CD4-positive, alpha-beta T cell treated with Interferon alpha-2 for 1 hour (primary cell): ENCODE data around the gene MRTFA.

ENCODE experiments used
- DNase-seq, 2 donors: peaks; one replicate each; pipeline ENCODE4 v3.0.0-alpha.2; 2020 to 2022

Gene MRTFA

DNA sequence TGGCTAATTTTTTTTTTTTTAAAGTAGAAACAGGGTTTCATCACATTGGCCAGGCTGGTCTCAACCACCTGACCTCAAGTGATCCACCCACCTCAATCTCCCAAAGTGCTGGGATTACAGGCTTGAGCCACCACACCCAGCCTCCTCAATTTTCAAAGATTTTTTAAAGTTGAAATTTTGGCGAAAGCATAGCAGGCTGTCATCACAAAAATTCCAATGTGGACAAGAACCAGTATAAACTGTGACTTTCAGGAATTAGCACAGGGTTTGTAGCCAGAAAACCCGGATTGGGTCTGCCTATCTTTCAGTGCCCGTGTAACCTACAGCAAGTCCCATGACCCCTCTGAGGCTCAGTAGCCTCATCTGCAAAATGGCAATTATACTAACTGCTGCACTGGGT lies 185.9 kb downstream of the MRTFA start:
- no peak for DNase-seq

DNA sequence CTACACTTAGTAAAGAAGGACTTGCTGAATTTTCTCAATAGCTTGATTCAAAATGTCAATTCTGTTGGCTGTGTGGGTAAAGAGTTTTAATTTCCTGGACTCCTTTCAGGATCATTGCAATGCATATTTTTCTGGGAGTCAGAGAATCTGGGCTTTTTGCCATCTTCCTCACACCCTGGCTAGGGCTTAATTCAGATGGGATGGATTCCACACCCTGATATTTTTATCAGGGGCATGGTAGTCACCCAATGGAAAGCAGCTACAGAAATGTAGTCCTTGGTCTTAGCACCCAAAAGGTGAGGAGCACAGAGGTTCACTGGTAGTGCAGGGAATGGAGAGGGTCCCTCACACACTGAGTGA lies 186.9 kb downstream of the MRTFA start:
- no peak for DNase-seq

DNA sequence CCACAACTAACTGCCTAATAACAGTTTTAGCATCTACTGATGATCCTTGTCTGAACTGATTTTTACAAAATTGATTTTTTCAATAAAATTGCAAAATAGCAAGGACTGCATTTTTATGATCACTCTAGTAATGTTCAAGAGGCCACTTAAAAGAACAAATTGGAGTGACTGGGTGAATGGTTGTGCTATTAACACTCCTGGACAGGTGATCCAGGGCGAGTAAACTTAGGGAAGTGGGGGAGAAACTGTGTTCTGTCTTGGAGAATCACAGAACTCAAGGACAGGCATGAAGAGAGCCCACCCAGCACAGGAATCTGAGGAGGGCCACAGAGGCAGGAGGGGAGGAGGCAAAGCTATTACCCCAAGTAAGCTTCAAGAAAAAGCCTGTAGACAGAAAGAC lies 190.3 kb downstream of the MRTFA start:
- no peak for DNase-seq

DNA sequence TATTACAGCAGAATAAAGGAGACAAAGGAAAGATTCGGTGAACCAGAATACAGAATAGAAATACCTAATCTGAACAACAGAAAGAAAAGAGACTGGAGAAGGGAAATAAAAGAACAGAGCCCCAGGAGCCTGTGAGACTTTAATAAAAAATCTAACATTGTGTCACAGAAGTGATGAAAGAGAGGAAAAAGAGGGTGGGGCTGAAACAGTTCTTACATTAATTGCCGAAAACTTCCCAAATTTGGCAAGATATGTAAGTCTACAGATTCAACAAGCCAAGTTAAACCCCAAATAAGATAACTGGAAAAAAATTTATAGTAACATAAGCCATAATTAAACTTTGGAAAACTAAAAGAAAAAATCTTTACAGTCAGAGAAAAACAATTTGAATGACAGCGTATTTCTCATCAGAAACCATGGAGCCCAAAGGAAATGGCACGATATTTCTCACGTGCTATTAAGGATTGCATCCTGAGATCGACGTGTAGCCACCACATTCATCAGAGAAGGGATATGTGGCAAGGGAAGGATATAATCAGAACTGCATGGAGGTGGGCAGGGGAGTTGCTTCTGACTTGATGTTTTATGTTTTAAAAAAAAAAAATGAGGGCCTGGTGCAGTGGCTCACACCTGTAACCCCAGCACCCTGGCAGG lies 192.2 kb downstream of the MRTFA start:
- DNase-seq: no peak

DNA sequence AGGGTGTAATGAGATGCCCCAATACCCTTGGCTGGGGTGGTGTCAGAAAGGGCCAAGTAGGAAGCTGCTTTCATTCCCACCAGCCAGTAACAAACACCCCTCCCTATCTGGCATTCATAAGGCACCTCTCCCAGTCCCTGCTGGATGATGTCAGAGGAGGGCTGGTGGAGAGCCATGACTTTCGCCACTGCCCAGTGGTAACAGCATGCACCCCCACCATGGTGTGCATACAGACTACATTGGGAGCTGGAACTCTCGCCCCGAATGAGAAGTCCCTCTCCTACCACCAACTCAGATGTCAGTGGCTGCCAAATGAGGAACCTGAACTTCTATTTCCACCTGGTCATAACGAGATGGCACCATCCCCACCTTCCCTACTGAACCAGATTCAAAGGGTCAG lies 192.8 kb downstream of the MRTFA start:
- no peak for DNase-seq

DNA sequence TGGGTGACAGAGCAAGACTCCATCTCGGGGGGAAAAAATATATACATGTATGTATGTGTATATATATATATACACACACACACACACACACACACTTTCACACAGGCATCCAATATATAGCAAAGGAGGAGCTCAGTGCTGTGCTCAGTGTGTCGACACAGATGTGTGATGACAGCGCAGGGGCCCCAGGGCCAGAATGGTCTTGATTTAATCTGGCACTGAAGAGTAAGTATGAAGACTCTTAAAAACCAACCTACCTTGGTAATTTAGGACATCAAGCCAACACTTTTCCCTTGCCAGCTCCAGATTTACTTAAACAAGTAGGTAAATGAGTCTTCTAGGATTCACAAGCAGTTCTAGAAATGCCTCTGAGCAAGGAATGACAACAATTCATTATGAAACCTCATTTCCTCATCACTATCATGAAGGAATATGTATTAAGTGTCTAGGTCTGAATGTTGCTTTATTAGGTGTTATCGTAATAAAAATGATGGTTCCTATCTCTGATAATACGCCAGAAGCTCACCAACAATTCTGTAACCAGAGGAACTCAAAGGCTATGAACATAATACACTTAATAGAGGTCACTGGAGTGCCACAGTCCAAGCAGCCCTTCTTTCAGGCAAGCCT lies 194.6 kb downstream of the MRTFA start:
- no peak for DNase-seq

DNA sequence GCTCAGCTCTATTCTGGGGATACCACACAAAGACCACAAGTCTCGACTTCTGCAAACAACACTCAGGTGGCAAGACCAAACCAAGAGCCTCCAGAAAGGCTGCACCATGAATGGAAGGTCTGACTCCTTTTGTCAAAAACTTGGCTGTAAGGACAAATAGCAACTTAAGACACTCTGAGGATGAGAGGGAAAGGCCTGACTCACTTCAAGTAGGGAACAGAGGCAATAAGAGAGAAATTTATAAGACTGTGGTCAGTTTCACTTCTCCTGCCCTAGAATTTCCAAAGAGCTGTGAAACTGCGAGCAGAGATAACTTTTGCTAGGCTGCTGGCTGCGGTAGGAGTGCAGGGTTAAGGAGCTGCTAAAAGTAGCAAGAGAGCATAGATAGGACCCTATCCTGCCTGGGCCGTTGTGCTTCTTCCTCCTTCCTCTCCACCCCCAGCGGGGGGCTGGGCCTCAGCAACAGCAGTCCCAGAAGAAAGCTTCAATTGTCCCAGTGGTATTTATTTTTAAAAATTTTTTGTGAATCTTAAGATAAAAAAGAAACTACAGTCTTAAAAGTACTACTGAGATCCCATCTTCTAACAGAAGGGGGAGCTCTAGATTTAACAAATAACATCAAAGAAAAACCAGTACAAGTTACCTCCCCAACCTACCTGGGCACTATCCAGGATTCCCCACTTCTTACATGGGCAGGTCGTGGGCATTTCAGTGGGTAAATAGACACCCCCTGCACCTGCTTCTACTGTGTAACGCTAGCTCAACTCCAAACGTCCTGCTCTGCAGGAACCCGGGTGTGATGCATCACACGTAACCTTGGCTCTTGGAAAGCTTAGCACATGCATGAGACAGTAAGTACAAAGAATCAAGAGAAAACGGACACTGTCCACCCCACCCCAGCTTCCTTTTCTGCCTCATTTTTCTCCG lies 199.8 kb downstream of the MRTFA start:
- DNase-seq: peak; percentile 26 to 69

DNA sequence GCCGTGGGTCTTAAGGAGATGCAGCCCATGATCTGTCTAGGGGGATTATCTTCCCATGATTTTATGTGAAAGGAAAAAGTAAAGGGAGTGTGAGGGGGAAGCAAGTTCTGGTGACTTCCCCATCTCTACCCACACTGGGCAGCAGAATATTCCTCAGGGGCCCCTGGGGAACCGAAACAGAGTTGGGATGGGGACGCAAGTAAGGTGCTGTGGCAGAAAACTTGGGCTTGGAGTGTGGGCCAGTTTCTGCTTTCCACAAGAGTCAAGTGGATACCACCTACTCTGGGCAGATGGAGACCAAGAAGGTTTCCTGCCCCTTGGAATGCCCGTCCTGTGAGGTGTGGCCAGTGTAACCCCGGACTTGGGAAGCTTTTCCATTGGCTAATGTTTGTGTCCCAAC lies 201.8 kb downstream of the MRTFA start:
- DNase-seq: no peak

DNA sequence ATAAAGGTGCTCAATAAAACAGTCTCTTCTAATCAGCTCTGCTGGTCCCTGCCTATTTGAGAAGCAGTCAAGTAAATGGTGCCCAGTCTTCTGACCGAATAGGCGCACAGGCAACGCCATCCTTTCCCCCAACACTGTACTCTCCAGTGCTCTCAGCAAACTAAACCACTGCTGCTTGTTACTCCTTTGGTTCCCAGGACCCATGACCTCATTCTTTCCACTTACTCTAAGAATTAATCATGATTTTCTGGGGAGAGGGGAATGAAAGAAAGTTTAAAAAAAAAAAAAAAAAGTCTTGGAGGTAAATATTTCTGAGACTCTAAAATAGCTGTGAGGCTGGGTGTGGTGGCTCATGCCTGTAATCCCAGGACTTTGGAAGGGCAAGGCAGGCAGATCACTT lies 202.4 kb downstream of the MRTFA start:
- no peak for DNase-seq

DNA sequence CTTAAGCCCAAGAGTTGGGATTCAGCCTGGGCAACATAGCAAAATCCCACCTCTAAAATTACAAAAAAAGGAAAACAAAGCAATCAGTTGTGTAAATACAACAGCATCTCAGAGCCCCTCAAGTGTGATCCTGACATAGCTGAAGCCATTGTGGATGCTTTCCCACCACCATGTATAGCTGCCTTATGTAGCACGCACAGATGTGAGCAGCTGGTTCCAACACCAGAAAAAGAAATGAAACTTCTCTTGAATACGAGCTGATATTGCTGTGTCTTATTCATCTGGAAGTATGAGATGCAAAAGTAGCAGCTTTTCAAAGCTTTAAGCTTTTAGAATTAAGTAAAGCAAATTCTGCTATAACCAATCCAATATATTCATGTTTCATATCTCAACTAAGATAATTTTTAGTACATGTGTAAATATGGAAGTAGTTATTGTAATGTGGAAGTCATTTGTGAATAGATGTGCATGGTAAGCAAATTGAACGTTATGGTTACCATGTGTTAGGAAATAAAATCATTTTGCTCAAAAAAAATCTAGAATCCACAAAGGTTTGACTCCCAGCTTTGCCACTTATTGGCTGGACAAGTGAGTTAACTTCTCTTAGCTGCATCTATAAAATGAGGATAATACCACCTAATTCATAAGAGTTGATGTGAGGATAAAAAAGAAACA lies 203.0 kb downstream of the MRTFA start:
- no peak for DNase-seq

DNA sequence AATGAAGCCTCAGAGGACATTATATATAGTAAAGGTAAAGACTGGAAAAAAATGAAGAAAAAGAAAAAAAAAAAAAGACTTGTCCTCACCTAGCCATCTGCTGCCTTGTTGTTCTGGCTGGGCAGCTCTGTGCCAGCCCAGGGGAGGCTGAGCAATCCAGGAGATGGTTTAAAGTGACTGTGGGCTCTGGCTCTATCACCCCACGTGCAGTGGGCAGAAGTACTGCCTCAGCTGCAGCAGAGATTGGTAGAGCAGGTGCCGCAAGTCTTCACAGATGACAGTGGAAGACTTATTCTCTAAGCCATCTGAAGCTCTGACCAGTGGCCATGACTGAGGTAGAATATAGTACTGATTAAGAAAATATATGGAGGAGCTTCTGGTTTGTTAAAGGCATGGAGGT lies 203.9 kb downstream of the MRTFA start:
- no peak for DNase-seq

DNA sequence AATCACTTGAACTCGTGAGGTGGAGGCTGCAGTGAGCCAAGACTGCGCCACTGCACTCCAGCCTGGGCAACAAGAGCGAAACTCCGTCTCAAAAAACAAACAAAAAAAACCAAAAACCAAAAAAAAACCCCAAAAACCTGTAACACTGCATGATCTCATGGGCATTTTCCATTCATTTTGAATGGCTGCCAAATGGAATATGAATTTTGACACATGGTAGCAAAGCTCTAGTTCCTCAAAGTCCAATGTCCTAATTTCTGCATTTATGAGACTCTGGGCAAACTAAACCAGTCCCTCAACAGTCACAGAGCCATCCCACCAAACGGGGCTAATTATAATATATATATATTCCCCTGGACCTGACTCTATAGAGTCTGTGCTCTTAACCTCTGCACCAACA lies 204.4 kb downstream of the MRTFA start:
- DNase-seq: no peak

DNA sequence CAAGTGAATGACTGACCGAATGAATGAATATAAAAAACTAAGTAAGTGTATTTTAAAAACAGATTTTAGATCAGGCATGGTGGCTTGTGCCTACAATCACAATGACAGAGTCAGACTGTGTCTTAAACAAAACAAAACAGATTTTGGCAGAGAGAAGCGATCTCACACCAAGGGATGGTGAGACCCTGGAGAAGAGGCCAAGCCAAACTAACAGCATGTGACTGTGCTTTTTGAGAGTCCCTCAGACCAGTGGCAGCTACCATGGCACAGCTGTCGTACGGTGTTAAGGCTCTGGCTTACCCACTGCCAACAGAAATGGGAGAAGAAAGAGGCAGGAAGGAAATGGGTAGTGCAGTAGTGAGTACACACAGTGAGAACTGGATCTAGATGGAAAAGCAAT lies 205.5 kb downstream of the MRTFA start:
- DNase-seq: no peak

DNA sequence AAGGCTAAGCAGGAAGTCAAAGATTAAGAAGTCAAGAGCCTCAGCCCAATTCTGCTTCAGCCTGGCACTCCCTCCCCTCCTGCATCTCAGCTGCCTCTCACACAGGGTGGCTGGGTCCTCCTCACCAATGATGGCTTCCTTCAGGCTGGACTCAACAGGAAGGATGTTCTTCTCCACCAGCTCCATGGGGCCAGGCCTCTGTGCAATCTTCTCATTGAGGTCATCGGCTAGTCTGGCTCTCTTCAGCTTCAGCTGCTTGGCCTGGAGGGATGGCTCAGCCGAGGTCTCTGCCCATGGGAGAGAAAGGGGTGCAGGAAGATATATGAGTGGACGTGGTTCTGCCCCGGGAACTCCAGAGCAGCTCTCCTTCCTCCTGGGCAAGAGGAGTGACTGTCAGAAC lies 207.0 kb downstream of the MRTFA start:
- no peak for DNase-seq

DNA sequence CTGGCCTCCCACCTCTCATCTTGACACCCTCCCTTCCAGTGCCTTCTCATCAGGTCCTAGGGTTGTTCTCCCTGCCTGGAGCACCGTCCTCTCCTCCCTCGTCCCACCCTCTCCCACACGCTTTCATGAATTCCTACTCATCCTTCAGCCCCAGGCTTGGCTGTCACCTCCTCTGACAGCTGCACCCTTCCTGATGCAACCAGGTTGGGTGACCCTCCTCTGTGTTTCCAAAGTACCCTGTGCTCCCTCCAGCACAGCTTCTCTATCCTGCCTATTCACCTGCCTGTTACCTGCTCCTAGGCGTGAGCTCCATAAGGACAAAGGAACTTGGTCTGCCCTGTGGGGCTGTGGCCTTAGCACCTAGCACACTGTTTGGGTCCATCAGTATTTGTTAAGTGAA lies 207.7 kb downstream of the MRTFA start:
- no peak for DNase-seq

DNA sequence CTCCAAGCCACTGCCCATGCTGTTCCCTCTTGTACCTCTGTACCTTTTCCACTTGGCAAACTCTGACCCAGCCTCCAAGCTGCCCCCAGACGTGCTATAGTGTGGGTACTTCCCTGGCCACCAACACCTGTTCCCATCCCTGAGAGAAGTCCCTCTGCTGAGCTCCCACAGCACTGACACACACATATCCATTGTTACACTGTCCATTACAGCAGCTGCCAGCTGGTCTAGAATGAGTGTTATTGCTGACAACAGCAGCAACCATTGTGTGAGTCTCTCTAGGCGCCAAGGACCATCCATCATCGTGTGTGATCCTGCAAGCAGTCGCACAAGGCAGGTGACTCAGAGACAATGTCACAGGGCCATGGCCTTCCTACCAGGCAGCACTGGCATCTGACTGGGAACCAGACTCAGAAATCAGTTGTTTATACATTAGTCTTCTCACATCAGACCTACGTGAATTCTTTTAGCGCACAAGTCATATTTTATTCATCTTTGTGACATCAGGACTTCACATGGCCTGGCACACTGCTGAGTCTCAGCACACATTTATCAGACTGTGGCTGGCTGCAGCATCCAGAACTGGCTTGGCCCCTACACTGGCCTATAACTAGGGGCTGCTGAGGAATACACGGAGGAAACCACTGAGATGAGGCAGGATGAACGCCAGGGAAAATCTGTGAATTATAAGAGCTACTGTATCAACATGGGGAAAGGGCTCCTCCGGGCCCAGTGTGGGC lies 209.8 kb downstream of the MRTFA start:
- no peak for DNase-seq

DNA sequence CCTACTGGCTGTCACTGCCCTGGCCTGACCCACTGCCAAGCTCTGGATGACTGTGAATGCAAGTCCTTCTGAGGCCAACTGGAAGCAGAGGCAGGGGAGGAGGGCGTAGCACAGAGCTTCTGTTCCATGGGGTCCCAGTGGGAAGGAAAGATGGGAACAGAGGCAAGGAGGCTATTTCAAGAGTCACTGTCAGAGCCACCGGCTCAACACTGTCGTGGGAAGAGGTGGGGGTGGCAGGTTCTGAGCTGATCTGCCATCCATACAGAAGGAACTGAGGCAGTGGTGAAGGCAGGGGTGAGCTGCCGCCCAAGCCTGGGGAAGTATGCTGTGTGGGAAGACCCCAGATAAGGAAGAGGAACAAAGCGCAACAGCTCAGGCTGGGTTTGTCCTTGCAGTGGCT lies 211.4 kb downstream of the MRTFA start:
- DNase-seq: no peak

DNA sequence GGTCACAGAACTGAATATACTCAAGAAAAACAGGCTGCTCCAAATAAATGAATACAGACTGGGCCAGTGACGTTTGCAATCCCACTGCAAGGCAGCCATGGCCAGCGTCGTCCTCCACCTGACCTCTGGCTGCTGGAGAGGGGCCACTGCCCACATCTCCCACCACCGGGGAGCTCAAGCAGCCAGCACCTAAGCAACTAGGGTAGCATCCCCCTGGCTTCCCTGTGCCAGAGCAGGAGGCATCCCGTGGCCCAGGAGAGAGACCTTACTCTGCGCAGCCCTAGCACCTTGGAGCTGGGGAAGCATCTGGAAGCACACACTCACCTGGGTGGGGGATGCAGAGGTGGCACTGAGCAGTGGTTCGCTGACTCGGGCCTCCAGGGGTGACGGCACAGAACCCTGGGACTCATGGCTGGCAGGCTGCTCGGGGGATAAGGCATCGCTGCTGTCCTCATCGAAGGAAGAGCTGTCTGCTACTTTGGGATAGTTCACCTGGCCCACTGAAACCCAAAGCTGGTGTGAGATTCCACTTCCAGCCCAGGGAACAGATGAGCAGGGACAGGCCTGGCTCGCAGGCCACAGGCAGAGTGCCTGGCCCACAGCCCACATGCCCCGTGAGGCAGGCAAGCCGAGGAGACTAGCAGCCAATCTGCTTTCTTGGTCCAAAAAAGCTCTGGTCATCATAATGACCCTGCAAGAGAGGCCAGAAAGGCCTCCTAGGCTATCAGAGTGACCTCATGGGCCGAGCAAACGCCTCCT lies 212.5 kb downstream of the MRTFA start:
- no peak for DNase-seq

DNA sequence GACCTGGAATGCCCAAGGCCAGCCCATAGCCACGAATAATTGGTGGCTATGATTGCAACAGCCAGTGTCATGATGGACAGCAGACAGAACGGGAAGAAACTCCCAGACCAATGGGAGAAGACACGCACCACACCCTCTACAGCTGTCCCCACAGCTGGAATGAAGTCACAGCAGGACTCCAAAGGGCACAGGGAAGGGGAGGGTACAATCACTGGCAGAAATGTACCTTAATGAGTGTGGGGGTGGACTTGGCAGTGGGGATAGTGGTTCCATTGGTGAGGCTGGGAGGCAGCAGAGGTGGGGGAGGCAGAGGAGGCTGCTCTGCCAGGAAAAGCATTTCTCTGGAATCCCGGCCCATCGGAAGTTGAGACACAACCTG lies 213.2 kb downstream of the MRTFA start:
- no peak for DNase-seq

DNA sequence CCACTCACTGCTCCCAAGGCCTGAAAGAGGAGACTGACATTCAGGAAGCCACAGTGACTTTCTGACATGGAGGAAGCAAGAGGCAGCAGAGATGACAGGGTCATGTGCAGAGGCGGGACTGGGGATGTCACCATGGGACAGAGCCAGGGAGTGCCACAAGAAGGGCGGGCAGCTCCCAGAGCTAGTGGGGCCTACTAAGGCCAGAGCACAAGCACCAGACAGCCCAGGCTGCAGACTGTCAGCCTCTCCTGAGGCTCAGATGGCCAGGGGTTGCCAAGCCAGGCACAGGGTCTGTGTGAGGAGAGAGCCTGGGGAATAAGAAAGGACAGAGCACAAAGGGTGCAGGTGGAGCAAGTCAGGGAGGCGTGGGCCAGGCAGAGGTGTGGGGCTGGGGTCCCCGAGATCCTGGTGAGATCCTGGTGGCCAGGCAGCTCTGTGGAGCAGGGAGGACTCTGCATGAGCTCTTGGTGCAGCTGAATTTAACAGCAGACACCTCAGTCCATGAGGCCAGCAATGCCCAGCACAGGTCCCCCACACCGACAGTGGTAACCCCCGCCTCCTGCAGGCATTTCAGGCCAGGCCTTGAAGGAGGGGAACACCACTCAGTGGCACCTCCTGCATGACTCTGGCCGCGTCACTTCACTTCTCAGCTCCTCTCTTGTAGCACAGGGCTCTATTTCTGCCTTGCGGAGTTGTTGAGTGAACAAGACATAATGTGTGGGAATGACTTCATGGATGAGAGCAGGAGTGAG lies 213.8 kb downstream of the MRTFA start:
- no peak for DNase-seq

DNA sequence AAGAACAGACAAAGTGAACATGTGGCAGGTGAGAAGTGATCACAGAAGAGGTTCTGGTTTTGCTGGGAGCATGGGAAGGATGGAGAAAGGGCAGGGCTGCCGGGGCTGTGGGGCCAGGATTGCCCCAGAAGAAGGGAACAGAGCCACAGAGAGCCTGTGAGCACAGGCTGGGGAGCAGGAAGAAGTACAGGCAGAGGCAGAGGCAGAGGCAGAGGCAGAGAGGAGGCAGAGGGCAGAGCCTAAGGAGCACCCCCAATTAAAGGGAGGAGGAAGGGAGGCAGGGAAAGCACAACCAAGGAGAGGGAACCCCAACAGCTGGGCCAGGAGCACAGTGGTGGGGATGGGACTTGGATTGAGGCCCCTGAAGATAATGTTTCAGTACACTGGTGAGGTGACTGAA lies 214.6 kb downstream of the MRTFA start:
- no peak for DNase-seq

DNA sequence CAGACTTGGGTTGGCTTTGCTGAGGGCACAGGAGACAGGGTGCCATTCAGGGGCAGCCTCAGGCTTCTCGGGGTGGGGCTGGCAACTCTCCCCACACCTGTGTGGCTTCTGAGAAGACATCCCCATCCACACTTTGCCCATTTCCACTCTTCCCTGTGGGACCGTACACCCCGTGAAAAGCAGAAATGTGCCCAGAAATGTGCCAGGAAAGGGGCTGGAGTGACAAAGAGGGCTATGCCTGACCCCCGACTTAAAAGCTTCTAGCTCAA lies 215.5 kb downstream of the MRTFA start:
- no peak for DNase-seq
